Lung (tissue), 12 donors: ENCODE results near the gene CPSF4L. TPM values are rescaled to one million over a fixed set of nuclear protein-coding genes. Genes with fewer than 3 reads are reported as not detected.

ENCODE experiments used
- ATAC-seq: fragments of 200-7000 bp; cut with Tn5 transposase; one replicate; pipeline ENCODE4 v1.9.1; 2020; ENCODE audit warnings: moderate number of reproducible peaks; ENCODE audit not compliant: insufficient read depth, low FRiP score
- DNase-seq, 3 donors: peaks; one replicate each; pipeline ENCODE4 v3.0.0-alpha.2; 2013 to 2017
- H3K27ac ChIP-seq, 2 donors: one replicate each; pipeline ENCODE4 v1.5.1; 2013; ENCODE audit warnings: mild to moderate bottlenecking in 2 of 2, moderate library complexity in 2 of 2, control low read depth in 1 of 2, inconsistent platforms in 1 of 2, low read depth in 1 of 2, low read length in 1 of 2
- H3K27me3 ChIP-seq, 3 donors: one replicate each; pipeline ENCODE4 v1.5.1; 2013; ENCODE audit warnings: low read length in 2 of 3; ENCODE audit not compliant: control insufficient read depth in 3 of 3, insufficient read depth in 3 of 3
- H3K36me3 ChIP-seq, 4 donors: one replicate each; pipeline ENCODE4 v1.5.1; 2013; ENCODE audit warnings: low read length in 4 of 4, mild to moderate bottlenecking in 1 of 4, moderate library complexity in 1 of 4; ENCODE audit not compliant: control insufficient read depth in 4 of 4, insufficient read depth in 4 of 4
- H3K4me1 ChIP-seq, 5 donors: one replicate each; pipeline ENCODE4 v1.5.1; 2013; ENCODE audit warnings: low read length in 5 of 5, mild to moderate bottlenecking in 2 of 5, moderate library complexity in 1 of 5; ENCODE audit not compliant: control insufficient read depth in 5 of 5, insufficient read depth in 5 of 5
- H3K4me3 ChIP-seq: one replicate; pipeline ENCODE4 v1.5.1; 2013; ENCODE audit warnings: mild to moderate bottlenecking, control low read depth, moderate library complexity
- H3K9ac ChIP-seq, 2 donors: one replicate each; pipeline ENCODE4 v1.5.1; 2013; ENCODE audit warnings: low read length in 2 of 2, control low read depth in 1 of 2; ENCODE audit not compliant: insufficient read depth in 1 of 2
- H3K9me3 ChIP-seq, 4 donors: one replicate each; pipeline ENCODE4 v1.5.1; 2013; ENCODE audit warnings: low read length in 3 of 4, mild to moderate bottlenecking in 1 of 4, moderate library complexity in 1 of 4; ENCODE audit not compliant: control insufficient read depth in 4 of 4, insufficient read depth in 3 of 4
- WGBS, 2 donors: extraction: QIAGEN DNeasy Blood & Tissue Kit; methylation state at CpG; one replicate each; pipeline ENCODE4 v1.1.7; 2013; 5-methylcytosine and 5-hydroxymethylcytosine counted together
- polyA plus RNA-seq, 2 donors: library from polyadenylated mRNA; stranded (reverse); fragments of 200-250 nt; gene quantifications; one replicate each; pipeline ENCODE4 v1.2.1, GENCODE V29; 2013
- total RNA-seq, 2 donors: library from RNA; depleted of rRNA in 1 of 2; stranded (reverse); fragments of >200 nt in 1 of 2; gene quantifications; one replicate each; pipeline ENCODE4 v1.2.1, GENCODE V29; 2014 to 2021
- TF ChIP-seq, protein P1 (sequence below): IDR thresholded peaks from 2 replicates; pipeline ENCODE4 v1.5.1; 2012; ENCODE audit warnings: mild to moderate bottlenecking; ENCODE audit errors: control extremely low read depth, extremely low read depth
- donor health status: control.
- donor health status: control.
- donor health status: Bipolar disorder and iron deficiency.
- donor health status: healthy.
- donor health status: DM: yes; HTN: yes; CAD: no.

The CPSF4L gene
- total and polyA plus RNA-seq, 4 donors = not detected

DNA sequence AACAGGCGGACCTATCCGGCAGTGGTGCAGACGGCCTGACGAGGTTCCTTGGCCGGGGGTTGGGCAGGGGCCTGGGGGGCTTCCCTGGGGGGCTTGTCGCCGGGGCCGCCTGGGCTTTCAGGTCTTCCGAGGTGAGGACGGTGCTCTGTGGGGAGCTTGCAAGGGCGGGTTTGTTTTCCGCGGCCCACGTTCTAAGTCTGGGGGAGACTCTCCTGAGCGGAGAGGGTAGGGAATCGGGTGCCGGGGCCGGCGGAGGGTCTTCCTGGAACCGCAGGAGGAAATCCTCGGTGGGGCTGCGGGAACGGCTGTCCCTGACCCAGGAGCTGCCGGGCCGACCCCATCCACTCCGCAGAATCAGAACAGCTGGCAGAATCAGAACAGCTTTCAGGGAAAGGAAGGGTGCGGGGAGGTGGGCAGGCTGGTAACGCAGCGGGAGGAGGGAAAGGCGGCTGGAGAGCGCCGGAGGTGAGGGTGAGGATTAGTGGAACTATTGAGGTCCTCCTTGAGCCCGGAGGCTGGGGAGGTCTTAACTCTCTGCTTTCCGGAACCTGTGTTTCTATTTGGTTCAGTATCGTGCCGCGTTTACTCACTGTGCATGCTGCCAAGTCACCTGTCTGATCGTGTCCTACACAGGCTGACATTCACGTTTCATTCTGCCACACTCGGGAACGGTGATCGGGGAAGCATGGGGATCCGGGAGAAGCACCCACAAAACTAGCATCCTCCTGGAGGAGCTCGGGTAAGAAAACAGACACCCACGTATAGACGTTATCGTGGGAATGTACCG, 28.9 kb downstream of the CPSF4L start:
- Histone ChIP-seq H3K27ac (peak overlapping the region; percentile 64 to 80), H3K4me3 (peak overlapping the region; percentile 98), H3K36me3 (peaks cover 4 to 15% (median 8%) of the 10 kb centered on the region in 4 donors), H3K9ac (peak overlapping the region; percentile 47 to 92), H3K4me1 (peaks cover 6 to 26% (median 10%) of the 10 kb centered on the region in 5 donors), H3K9me3 (no peaks in the 10 kb centered on the region), H3K27me3 (no peaks in the 10 kb centered on the region)
- TF ChIP-seq, protein P1, sequence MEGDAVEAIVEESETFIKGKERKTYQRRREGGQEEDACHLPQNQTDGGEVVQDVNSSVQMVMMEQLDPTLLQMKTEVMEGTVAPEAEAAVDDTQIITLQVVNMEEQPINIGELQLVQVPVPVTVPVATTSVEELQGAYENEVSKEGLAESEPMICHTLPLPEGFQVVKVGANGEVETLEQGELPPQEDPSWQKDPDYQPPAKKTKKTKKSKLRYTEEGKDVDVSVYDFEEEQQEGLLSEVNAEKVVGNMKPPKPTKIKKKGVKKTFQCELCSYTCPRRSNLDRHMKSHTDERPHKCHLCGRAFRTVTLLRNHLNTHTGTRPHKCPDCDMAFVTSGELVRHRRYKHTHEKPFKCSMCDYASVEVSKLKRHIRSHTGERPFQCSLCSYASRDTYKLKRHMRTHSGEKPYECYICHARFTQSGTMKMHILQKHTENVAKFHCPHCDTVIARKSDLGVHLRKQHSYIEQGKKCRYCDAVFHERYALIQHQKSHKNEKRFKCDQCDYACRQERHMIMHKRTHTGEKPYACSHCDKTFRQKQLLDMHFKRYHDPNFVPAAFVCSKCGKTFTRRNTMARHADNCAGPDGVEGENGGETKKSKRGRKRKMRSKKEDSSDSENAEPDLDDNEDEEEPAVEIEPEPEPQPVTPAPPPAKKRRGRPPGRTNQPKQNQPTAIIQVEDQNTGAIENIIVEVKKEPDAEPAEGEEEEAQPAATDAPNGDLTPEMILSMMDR = no peak
- 0 to 1% methylated on average over 46 to 48 of the region's 48 CpGs for WGBS, 2 donors
- ATAC-seq (peak; percentile 16), DNase-seq (peak in 1 of 3 donors; percentile 39)

DNA sequence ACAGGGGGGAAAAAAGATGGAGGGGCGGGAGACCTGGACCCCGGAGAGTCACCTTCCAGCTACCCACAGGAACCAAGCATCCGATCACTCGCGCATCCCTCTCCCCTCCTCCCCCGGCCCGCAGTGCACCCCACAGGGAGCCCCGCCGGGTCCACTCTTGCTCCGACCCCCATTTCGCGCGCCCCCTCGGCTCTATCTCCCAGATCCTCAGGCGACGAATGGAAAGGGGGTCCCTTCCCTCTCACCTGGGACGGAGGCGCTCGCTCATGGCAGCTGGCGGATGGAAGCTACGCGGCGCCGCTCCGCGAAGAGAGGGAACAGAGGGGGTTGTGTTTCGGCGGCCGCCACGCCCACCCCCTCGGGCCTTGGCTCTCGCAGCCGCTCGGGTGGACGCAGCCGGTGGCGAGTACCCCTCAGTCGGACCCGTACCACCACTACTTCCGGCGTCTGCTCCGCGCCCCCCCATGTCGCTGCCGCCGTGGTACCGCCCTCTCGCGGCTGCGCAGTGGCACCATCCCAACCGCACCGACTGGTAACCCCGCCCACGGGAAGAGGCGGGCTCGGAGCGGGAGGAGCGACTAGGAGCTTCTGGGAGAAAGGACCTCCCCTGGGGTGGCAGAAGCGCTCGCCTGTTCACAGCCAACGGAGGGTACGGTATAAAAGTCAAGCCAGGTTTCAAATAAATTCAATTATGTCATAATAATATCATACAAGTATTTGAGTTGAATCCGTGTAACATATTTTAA, 29.7 kb downstream of the CPSF4L start:
- no peaks in the 10 kb centered on the region for H3K9me3 ChIP-seq
- 0 to 1% methylated on average over 52 to 63 of the region's 63 CpGs for WGBS, 2 donors

GRCh38 chr17:73231395-73231794, 30.3 kb downstream of the CPSF4L start:
- Histone ChIP-seq H3K4me1 (peaks cover 5 to 20% (median 10%) of the 10 kb centered on the region in 5 donors), H3K9me3 (no peaks in the 10 kb centered on the region), H3K9ac (peak overlapping the region; percentile 51 to 76), H3K27me3 (no peaks in the 10 kb centered on the region), H3K4me3 (peak overlapping the region; percentile 98), H3K36me3 (peaks cover 3 to 12% (median 5%) of the 10 kb centered on the region in 4 donors), H3K27ac (peak overlapping the region; percentile 17 to 40)
- TF ChIP-seq, protein P1 = no peak
- WGBS, 2 donors = 1 to 2% methylated on average over 20 of the region's 20 CpGs
- DNase-seq = peak in 2 of 3 donors; percentile 35 to 36
- no peak for ATAC-seq

More for the DNA sequence above, 29.7 kb downstream of the CPSF4L start:
- Histone ChIP-seq H3K27ac (peak overlapping the region; percentile 64 to 80), H3K4me3 (peak overlapping the region; percentile 98), H3K36me3 (peaks cover 4 to 15% (median 7%) of the 10 kb centered on the region in 4 donors), H3K9ac (peak overlapping the region; percentile 51 to 92), H3K27me3 (no peaks in the 10 kb centered on the region), H3K4me1 (peaks cover 6 to 22% (median 10%) of the 10 kb centered on the region in 5 donors)
- TF ChIP-seq, protein P1 = peak; percentile 15
- peak; percentile 97 for ATAC-seq
- DNase-seq = peak; percentile 97 to 98 (median 98)
